T-helper 2 cell treated with Interferon-gamma antibody and Interleukin-4, amounts not matched to agents 5 μg/mL and 100 μg/mL, for 36 hours (primary cell): Measurements from ENCODE around the gene DYRK1A.

Source experiments
- DNase-seq: peaks from one replicate; pipeline ENCODE4 v3.0.0; 2021; ENCODE audit warnings: low spot score
- H3K27ac Mint-ChIP-seq: one replicate; pipeline ENCODE4 v1.8.0; 2021; ENCODE audit warnings: mild to moderate bottlenecking, mixed read lengths
- H3K27me3 Mint-ChIP-seq: one replicate; pipeline ENCODE4 v1.8.0; 2021; ENCODE audit warnings: low read depth, mixed read lengths
- H3K36me3 Mint-ChIP-seq: one replicate; pipeline ENCODE4 v1.8.0; 2021; ENCODE audit warnings: low read depth, mixed read lengths
- H3K4me1 Mint-ChIP-seq: one replicate; pipeline ENCODE4 v1.8.0; 2021; ENCODE audit warnings: low read depth, mixed read lengths
- H3K4me3 Mint-ChIP-seq: one replicate; pipeline ENCODE4 v1.8.0; 2022; ENCODE audit warnings: mild to moderate bottlenecking, moderate library complexity, mixed read lengths
- H3K9me3 Mint-ChIP-seq: one replicate; pipeline ENCODE4 v1.8.0; 2021; ENCODE audit warnings: mixed read lengths

DYRK1A gene

DNA sequence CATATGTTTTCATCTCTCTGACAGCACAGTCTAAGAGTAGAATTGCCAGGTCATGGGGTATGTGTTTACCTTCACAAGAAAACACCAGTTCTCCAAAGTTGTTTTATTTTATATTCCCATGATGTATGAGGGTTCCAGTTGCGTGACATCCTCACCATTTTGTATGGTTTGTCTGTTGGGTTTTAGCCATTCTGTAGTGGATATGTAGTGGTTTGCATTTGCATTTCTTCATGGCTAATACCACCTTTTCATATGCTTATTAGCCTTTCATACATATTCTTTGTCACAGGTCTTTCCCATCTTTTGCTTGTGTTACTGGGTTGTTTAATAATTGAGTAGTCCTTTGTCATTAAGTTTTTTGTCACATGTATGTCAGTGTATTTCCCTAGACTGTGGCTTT lies 132.1 kb downstream of the DYRK1A start:
- Mint-ChIP-seq H3K27me3 (no peaks in the 10 kb centered on the region), H3K4me3 (no peak overlapping the region), H3K36me3 (peaks cover 51% of the 10 kb centered on the region), H3K4me1 (peaks cover 13% of the 10 kb centered on the region), H3K27ac (no peak overlapping the region), H3K9me3 (peaks cover 10% of the 10 kb centered on the region)
- no peak for DNase-seq

- Mint-ChIP-seq H3K36me3 (peaks cover 56% of the 10 kb centered on the region), H3K27me3 (no peaks in the 10 kb centered on the region), H3K4me3 (no peak overlapping the region), H3K4me1 (peaks cover 15% of the 10 kb centered on the region), H3K27ac (no peak overlapping the region), H3K9me3 (peaks cover 10% of the 10 kb centered on the region)
- DNase-seq: no peak
Observed at GRCh38 chr21:37502947-37503346, 136.4 kb downstream of the DYRK1A start.

GRCh38 chr21:37503848-37504467 lies 137.4 kb downstream of the DYRK1A start:
- no peaks in the 10 kb centered on the region for H3K27me3 Mint-ChIP-seq
- peaks cover 52% of the 10 kb centered on the region for H3K36me3 Mint-ChIP-seq
- peaks cover 13% of the 10 kb centered on the region for H3K4me1 Mint-ChIP-seq
- H3K27ac Mint-ChIP-seq: peak overlapping the region; percentile 43
- no peak overlapping the region for H3K4me3 Mint-ChIP-seq
- peak; percentile 11 for DNase-seq
- peaks cover 10% of the 10 kb centered on the region for H3K9me3 Mint-ChIP-seq

DNA sequence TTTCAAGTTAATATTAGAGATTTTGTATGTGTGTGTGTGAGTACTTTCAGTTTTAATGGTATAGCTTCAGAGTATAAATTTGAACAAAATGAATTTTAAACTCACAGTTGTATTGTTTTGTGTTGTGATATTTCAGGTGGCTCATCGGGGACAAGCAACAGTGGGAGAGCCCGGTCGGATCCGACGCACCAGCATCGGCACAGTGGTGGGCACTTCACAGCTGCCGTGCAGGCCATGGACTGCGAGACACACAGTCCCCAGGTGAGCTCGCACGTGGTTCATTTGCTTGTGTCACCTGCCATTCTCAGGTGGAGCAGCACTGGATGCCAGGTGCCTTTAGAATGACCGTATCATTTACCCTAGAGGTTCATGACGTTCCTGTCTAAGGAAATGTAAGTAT lies 139.4 kb downstream of the DYRK1A start:
- no peak for DNase-seq
- Mint-ChIP-seq H3K27ac (no peak overlapping the region), H3K4me1 (peaks cover 13% of the 10 kb centered on the region), H3K36me3 (peaks cover 46% of the 10 kb centered on the region), H3K9me3 (peaks cover 10% of the 10 kb centered on the region), H3K27me3 (no peaks in the 10 kb centered on the region), H3K4me3 (no peak overlapping the region)

DNA sequence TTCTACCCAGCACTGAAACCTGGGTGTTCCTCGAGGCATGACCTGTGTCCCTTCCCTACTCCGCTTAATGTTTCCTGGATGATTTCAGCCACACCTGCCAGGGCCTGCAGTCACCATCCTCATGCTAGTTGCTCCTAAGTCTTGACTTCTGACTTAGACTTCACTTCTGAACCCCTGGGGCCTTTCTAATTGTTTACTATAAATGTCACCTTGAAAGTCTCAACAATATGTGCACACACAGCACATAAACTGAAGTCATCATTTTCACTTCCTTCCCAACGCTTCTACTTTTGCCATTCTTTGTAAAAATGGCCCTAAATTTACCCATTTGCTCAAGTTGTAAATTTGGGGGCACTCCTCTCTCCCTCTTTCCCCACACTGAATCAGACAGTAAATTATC lies 141.1 kb downstream of the DYRK1A start:
- H3K27me3 Mint-ChIP-seq: no peaks in the 10 kb centered on the region
- no peak overlapping the region for H3K4me3 Mint-ChIP-seq
- H3K4me1 Mint-ChIP-seq: peaks cover 12% of the 10 kb centered on the region
- peaks cover 47% of the 10 kb centered on the region for H3K36me3 Mint-ChIP-seq
- no peaks in the 10 kb centered on the region for H3K9me3 Mint-ChIP-seq
- no peak for DNase-seq
- no peak overlapping the region for H3K27ac Mint-ChIP-seq

DNA sequence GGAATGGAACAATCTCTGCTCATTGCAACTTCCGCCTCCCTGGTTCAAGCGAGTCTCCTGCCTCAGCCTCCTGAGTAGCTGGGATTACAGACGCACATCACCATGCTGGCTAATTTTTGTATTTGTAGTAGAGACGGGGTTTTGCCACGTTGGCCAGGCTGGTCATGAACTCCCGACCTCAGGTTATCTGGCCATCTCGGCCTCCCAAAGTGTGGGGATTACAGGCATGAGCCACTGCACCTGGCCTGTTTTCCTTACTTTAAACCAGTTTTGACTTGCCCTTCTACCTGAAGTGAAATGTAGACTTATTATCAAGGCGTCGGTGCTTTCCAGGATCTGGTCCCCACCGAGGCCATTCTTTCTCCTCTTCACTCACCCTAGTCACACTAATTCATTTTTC lies 141.8 kb downstream of the DYRK1A start:
- no peak overlapping the region for H3K27ac Mint-ChIP-seq
- H3K27me3 Mint-ChIP-seq: no peaks in the 10 kb centered on the region
- H3K36me3 Mint-ChIP-seq: peaks cover 43% of the 10 kb centered on the region
- DNase-seq: no peak
- peaks cover 8% of the 10 kb centered on the region for H3K4me1 Mint-ChIP-seq
- no peak overlapping the region for H3K4me3 Mint-ChIP-seq
- H3K9me3 Mint-ChIP-seq: no peaks in the 10 kb centered on the region

- DNase-seq: no peak
- H3K36me3 Mint-ChIP-seq: peaks cover 39% of the 10 kb centered on the region
Observed at GRCh38 chr21:37509802-37510393, 143.3 kb downstream of the DYRK1A start.

DNA sequence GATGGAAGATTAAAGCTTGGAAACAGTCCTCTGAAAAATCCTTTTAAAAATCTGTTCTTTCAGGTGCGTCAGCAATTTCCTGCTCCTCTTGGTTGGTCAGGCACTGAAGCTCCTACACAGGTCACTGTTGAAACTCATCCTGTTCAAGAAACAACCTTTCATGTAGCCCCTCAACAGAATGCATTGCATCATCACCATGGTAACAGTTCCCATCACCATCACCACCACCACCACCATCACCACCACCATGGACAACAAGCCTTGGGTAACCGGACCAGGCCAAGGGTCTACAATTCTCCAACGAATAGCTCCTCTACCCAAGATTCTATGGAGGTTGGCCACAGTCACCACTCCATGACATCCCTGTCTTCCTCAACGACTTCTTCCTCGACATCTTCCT lies 145.3 kb downstream of the DYRK1A start:
- Mint-ChIP-seq H3K36me3 (peaks cover 37% of the 10 kb centered on the region), H3K4me1 (peaks cover 2% of the 10 kb centered on the region), H3K4me3 (no peak overlapping the region), H3K27ac (peak overlapping the region; percentile 38), H3K9me3 (no peaks in the 10 kb centered on the region), H3K27me3 (no peaks in the 10 kb centered on the region)
- DNase-seq: no peak

More at GRCh38 chr21:37509802-37510393, 143.3 kb downstream of the DYRK1A start:
- Mint-ChIP-seq H3K27me3 (no peaks in the 10 kb centered on the region), H3K9me3 (no peaks in the 10 kb centered on the region), H3K4me1 (peaks cover 2% of the 10 kb centered on the region), H3K4me3 (no peak overlapping the region), H3K27ac (no peak overlapping the region)

- no peak for DNase-seq
- Mint-ChIP-seq H3K9me3 (no peaks in the 10 kb centered on the region), H3K36me3 (peaks cover 46% of the 10 kb centered on the region), H3K27me3 (no peaks in the 10 kb centered on the region), H3K4me1 (peaks cover 2% of the 10 kb centered on the region), H3K4me3 (no peak overlapping the region), H3K27ac (no peak overlapping the region)
Observed at GRCh38 chr21:37513383-37513782, 146.8 kb downstream of the DYRK1A start.

DNA sequence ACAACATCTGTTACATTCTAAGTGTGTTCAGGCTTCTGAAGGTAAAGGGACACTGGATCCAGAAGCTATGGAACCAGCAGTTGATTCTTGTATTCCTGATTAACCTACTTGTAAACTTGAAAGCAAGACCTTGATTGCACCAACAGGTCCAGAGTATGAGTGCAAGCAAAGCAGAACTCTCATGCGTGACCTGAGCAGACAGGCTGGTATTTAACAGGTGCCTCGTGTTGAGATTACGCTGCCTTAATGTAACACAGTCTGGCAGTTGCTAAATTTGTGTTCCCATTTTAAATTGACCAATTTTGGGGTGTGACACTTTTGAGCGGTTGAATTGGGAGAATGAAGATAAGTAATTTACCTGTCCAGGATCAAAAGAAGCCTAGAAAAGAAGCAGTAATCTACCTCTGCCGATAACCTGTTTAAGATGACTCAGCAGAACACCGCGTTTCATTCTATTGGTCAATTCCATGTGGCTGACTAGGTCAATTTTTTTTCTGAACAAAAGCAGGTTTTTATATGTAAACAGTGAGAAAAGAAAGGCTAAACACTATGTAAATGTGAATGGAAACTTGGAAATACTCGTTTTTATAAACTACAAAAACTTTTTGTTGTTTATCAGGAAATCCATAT lies 147.6 kb downstream of the DYRK1A start:
- Mint-ChIP-seq H3K27me3 (no peaks in the 10 kb centered on the region), H3K27ac (no peak overlapping the region), H3K9me3 (no peaks in the 10 kb centered on the region), H3K4me1 (peaks cover 2% of the 10 kb centered on the region), H3K36me3 (peaks cover 49% of the 10 kb centered on the region), H3K4me3 (no peak overlapping the region)
- no peak for DNase-seq

GRCh38 chr21:37516998-37517397 lies 150.4 kb downstream of the DYRK1A start:
- H3K27ac Mint-ChIP-seq: no peak overlapping the region
- no peaks in the 10 kb centered on the region for H3K27me3 Mint-ChIP-seq
- peaks cover 36% of the 10 kb centered on the region for H3K36me3 Mint-ChIP-seq
- H3K9me3 Mint-ChIP-seq: no peaks in the 10 kb centered on the region
- no peak for DNase-seq
- peaks cover 2% of the 10 kb centered on the region for H3K4me1 Mint-ChIP-seq
- no peak overlapping the region for H3K4me3 Mint-ChIP-seq

- Mint-ChIP-seq H3K27ac (no peak overlapping the region), H3K27me3 (no peaks in the 10 kb centered on the region), H3K4me3 (no peak overlapping the region), H3K9me3 (no peaks in the 10 kb centered on the region), H3K4me1 (peaks cover 4% of the 10 kb centered on the region), H3K36me3 (peaks cover 22% of the 10 kb centered on the region)
- DNase-seq: no peak
Observed at GRCh38 chr21:37520801-37521200, 154.2 kb downstream of the DYRK1A start.

- Mint-ChIP-seq H3K36me3 (peaks cover 16% of the 10 kb centered on the region), H3K4me3 (no peak overlapping the region)
- no peak for DNase-seq
Observed at GRCh38 chr21:37521658-37522057, 155.1 kb downstream of the DYRK1A start.

DNA sequence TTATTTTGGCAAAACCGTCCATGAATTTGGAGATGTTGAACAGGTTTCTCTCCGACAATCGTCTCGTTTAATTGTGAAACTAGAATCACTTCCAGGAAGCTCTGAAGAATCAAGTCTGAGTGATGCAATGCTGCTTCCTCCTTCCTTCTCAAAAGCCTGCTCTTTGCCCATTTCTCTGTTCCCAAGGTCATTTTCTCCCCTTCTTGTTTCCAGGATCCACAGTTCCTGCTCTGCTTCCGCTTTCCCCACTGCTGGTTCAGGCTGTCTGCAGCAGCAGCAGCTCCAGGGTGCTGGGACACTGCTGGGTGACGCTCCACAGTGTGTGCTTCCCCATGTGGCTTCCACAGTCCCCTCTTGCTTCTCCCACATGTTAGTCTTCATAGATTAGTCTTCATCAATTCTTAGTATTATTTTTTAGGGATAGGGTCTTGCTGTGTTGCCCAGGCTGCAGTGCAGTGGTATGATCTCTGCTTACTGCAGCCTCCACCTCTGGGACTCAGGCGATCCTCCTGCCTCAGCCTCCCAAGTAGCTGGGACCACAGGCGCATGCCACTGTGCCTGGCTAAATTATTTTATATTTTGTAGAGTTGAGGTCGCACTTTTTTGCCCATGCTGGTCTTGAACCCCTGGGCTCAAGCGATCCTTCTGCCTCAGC lies 156.2 kb downstream of the DYRK1A start:
- Mint-ChIP-seq H3K36me3 (peaks cover 10% of the 10 kb centered on the region), H3K27me3 (no peaks in the 10 kb centered on the region), H3K4me1 (peaks cover 4% of the 10 kb centered on the region), H3K27ac (no peak overlapping the region), H3K4me3 (no peak overlapping the region), H3K9me3 (no peaks in the 10 kb centered on the region)
- DNase-seq: no peak

More at GRCh38 chr21:37521658-37522057, 155.1 kb downstream of the DYRK1A start:
- Mint-ChIP-seq H3K9me3 (no peaks in the 10 kb centered on the region), H3K4me1 (peaks cover 4% of the 10 kb centered on the region), H3K27me3 (no peaks in the 10 kb centered on the region), H3K27ac (no peak overlapping the region)
